ENCODE results near the gene KCTD16. TPM values are rescaled to one million over a fixed set of nuclear protein-coding genes. Genes with fewer than 3 reads are reported as not detected.

KCTD16 gene
- total and polyA plus RNA-seq, 8 donors = 0.18 to 0.73 (median 0.35) TPM

DNA sequence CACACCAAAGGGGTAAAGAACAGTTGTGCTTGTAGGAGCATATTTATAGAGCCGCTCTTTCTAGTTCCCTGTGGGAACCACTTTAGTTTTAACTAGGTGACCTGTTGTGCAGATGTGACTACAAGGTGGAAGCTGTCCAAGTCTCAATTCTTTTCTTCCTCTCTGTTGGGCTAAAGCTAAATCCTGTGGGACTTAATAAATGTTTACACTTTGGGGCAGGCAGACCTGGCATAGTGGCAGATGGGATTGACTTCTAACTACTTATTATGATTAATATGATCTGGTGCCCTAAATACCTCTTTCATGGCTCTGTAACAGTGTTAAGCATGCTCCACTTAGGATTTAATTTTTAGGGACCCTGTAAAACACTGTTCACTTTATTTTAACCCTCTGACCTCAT is 265.3 kb downstream of the KCTD16 start:
- intact Hi-C loops (cut with DNase I) = no loop called here

DNA sequence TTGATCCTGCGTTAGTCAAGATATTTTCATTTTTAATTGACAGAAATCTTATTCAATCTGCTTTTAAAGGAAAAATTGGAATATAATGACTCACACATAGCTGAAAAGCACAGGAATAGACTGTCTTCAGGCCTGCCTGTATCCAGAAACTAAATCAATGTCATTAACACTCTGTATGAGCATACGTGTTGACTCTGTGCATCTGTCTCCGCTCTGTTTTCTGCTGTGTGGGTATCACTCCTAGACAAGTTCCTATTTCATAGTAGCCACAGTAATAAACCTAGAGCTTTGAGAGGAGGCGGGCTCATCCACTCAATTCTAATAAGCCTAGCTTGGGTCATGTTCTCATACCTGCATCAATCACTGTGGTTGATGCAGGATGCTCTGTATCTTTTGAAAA is 267.6 kb downstream of the KCTD16 start:
- TF ChIP-seq, protein P1, sequence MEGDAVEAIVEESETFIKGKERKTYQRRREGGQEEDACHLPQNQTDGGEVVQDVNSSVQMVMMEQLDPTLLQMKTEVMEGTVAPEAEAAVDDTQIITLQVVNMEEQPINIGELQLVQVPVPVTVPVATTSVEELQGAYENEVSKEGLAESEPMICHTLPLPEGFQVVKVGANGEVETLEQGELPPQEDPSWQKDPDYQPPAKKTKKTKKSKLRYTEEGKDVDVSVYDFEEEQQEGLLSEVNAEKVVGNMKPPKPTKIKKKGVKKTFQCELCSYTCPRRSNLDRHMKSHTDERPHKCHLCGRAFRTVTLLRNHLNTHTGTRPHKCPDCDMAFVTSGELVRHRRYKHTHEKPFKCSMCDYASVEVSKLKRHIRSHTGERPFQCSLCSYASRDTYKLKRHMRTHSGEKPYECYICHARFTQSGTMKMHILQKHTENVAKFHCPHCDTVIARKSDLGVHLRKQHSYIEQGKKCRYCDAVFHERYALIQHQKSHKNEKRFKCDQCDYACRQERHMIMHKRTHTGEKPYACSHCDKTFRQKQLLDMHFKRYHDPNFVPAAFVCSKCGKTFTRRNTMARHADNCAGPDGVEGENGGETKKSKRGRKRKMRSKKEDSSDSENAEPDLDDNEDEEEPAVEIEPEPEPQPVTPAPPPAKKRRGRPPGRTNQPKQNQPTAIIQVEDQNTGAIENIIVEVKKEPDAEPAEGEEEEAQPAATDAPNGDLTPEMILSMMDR (IDR thresholded peaks at IDR 0.05) = no peak
- no peak overlapping the region for H3K4me3 ChIP-seq
- intact Hi-C loops (cut with DNase I) = no loop called here
- no peaks in the 10 kb centered on the region for H3K27me3 ChIP-seq
- DNase-seq = no peak
- H3K4me1 ChIP-seq = no peaks in the 10 kb centered on the region
- no peak for ATAC-seq
- peaks cover 0 to 29% of the 10 kb centered on the region in 2 donors for H3K9me3 ChIP-seq
- no peak overlapping the region for H3K27ac ChIP-seq
- H3K36me3 ChIP-seq = no peaks in the 10 kb centered on the region

More for the DNA sequence above, 265.3 kb downstream of the KCTD16 start:
- DNase-seq (no peak), ATAC-seq (no peak)
- TF ChIP-seq, protein P1 (IDR thresholded peaks at IDR 0.05) = no peak
- no peak overlapping the region for H3K27ac ChIP-seq
- H3K36me3 ChIP-seq = no peaks in the 10 kb centered on the region
- H3K4me1 ChIP-seq = no peaks in the 10 kb centered on the region
- H3K27me3 ChIP-seq = no peaks in the 10 kb centered on the region
- H3K9me3 ChIP-seq = peaks cover 0 to 10% of the 10 kb centered on the region in 2 donors
- no peak overlapping the region for H3K4me3 ChIP-seq

DNA sequence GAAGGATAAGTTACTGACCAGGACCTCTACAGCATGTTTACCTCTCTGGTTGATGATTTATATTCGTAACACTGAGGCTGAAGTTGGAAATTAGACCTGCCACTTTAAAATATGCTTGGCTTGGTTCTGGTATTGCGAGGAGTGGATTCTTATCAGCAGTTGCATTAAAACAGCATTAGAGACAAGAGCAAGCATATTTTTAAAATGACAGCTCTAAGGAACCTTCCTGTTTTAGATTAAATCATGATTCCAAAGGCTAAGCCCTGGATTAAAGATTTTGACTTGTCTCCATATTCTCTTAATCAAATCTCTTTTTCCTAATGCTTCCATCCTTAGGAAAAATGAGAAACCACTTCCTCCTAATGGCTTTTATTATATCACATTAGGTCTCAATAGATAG is 277.8 kb downstream of the KCTD16 start:
- no peaks in the 10 kb centered on the region for H3K27me3 ChIP-seq
- H3K4me3 ChIP-seq = no peak overlapping the region
- no peaks in the 10 kb centered on the region for H3K36me3 ChIP-seq
- no peak overlapping the region for H3K27ac ChIP-seq
- TF ChIP-seq, protein P1 (IDR thresholded peaks at IDR 0.05) = no peak
- no peaks in the 10 kb centered on the region for H3K4me1 ChIP-seq
- intact Hi-C loops (cut with DNase I) = no loop called here
- no peaks in the 10 kb centered on the region for H3K9me3 ChIP-seq
- ATAC-seq (no peak), DNase-seq (no peak)

DNA sequence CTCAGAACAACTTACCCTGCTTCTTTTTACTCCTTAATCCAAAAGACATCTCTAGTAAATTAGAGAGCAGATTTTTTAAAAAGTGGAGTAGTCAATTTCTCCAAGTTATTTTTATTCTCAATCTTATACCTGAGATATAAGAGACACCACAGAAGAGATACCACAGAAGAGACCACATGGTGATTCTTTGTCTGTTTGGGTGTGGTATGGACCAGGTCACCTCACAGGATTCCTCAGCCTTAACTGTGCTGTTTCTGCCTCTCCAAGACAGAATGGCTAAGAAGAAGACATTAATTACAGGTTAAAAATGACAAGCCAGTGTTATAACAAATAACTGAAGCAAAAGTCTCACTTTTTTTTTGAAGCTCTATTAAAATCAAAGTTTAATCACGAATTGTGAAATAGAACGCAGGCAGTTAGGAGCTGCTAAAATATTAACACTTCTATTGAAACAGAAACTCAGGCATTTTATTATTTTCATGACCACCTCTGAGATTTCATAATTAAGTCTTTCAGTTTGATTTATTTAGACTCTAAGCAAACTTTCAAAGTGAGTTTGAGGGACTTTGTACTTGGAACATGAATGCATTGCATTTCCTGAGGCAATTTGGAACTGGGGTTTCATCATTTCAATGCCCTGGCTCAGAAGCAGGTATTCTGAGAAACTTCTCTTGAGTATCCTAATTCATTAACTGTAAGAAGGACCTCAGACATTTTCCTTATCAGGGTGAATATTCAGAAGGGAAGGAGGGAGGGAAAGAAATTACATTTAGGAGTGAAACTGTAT is 280.7 kb downstream of the KCTD16 start:
- no peaks in the 10 kb centered on the region for H3K9me3 ChIP-seq
- TF ChIP-seq, protein P1 (IDR thresholded peaks at IDR 0.05) = no peak
- no peaks in the 10 kb centered on the region for H3K4me1 ChIP-seq
- no peak for DNase-seq
- no peak for ATAC-seq
- no peak overlapping the region for H3K4me3 ChIP-seq
- H3K27ac ChIP-seq = no peak overlapping the region
- intact Hi-C loops (cut with DNase I) = no loop called here
- H3K36me3 ChIP-seq = no peaks in the 10 kb centered on the region
- H3K27me3 ChIP-seq = no peaks in the 10 kb centered on the region

DNA sequence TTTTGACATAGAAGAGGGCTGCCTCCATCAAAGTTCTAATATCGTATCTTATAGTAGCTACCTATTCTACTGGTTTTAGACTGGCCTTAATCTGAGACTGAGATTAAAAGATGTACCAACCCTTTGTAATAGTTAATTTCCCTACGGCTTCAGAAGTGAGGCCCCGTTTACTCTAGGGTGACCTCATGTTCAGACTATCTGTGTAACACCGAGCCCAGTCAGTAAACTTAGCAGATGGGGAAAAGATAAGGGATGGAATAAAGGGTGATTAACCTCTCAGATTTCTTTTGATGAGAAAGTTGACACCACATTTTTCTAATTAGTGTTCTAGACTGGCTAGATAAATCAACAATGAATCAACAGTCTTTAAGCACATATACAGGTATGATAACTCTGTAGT is 283.1 kb downstream of the KCTD16 start:
- ATAC-seq (no peak), DNase-seq (no peak)
- TF ChIP-seq, protein P1 (IDR thresholded peaks at IDR 0.05) = no peak
- no peaks in the 10 kb centered on the region for H3K27me3 ChIP-seq
- H3K36me3 ChIP-seq = no peaks in the 10 kb centered on the region
- H3K4me1 ChIP-seq = no peaks in the 10 kb centered on the region
- intact Hi-C loops (cut with DNase I) = no loop called here
- H3K4me3 ChIP-seq = no peak overlapping the region
- H3K27ac ChIP-seq = no peak overlapping the region
- no peaks in the 10 kb centered on the region for H3K9me3 ChIP-seq
